Upper lobe of right lung (tissue), 1 donor: ENCODE results near the gene KDM2B. TPM values are rescaled to one million over a fixed set of nuclear protein-coding genes. Genes with fewer than 3 reads are reported as not detected.
A peak's percentile ranks its signal among the peaks of the same experiment; 100 is the strongest.

Experiments used
- ATAC-seq: fragments of 200-7000 bp; cut with Tn5 transposase; one replicate; pipeline ENCODE4 v1.9.1; 2020; ENCODE audit warnings: mild to moderate bottlenecking, moderate library complexity
- DNase-seq: peaks from one replicate; pipeline ENCODE4 v3.0.0-alpha.2; 2020
- H3K27ac ChIP-seq: fragments of 200-600 bp; one replicate; pipeline ENCODE4 v1.8.0; 2022
- H3K27me3 ChIP-seq: fragments of 200-600 bp; one replicate; pipeline ENCODE4 v1.8.0; 2022; ENCODE audit warnings: mild to moderate bottlenecking
- H3K36me3 ChIP-seq: fragments of 200-600 bp; one replicate; pipeline ENCODE4 v1.8.0; 2022
- H3K4me1 ChIP-seq: fragments of 200-600 bp; one replicate; pipeline ENCODE4 v1.8.0; 2022
- H3K4me3 ChIP-seq: fragments of 200-600 bp; one replicate; pipeline ENCODE4 v1.8.0; 2022; ENCODE audit warnings: mild to moderate bottlenecking
- H3K9me3 ChIP-seq: fragments of 200-600 bp; one replicate; pipeline ENCODE4 v1.8.0; 2022
- CTCF ChIP-seq: fragments of 200-600 bp; IDR thresholded peaks from one replicate; pipeline ENCODE4 v1.8.0; 2022; ENCODE audit warnings: antibody characterized with exemption
- intact Hi-C: fragments of 100-400 bp; cut with DNase I; formaldehyde crosslinking; loops from one replicate; pipeline ENCODE4 v1.11.0; 2022
- total RNA-seq: library from RNA; stranded (reverse); fragmentation: NEBNext Ultra II Directional; extraction: Animal tissue kit (Norgen Biotek cat#: 25700); gene quantifications from one replicate; pipeline ENCODE4 v1.2.1, GENCODE V29; 2021
- donor health status: DM: no; HTN: yes; CAD: no; lungs with severe emphysema.

Gene KDM2B
- total RNA-seq, 1 donor from 2014 or later, result 35.4 TPM

- H3K36me3 ChIP-seq, result peaks cover 7% of the 10 kb centered on the region
- TF ChIP-seq CTCF, result no peak
- peak; percentile 85 for ATAC-seq
- peak overlapping the region; percentile 37 for H3K27ac ChIP-seq
- H3K4me1 ChIP-seq, result peaks cover 51% of the 10 kb centered on the region
- peak; percentile 88 for DNase-seq
- intact Hi-C loops, result no loop called here
- H3K9me3 ChIP-seq, result no peaks in the 10 kb centered on the region
- no peak overlapping the region for H3K4me3 ChIP-seq
- no peaks in the 10 kb centered on the region for H3K27me3 ChIP-seq
Observed at GRCh38 chr12:121530600-121531355, 50.0 kb downstream of the KDM2B start.

- intact Hi-C loops, result no loop called here
- no peak overlapping the region for H3K27ac ChIP-seq
- ATAC-seq, result no peak
Observed at GRCh38 chr12:121529184-121529583, 51.6 kb downstream of the KDM2B start.

GRCh38 chr12:121525411-121525810, 55.4 kb downstream of the KDM2B start:
- intact Hi-C loops, result no loop called here
- no peaks in the 10 kb centered on the region for H3K27me3 ChIP-seq
- H3K27ac ChIP-seq, result no peak overlapping the region
- no peak for TF ChIP-seq CTCF
- no peaks in the 10 kb centered on the region for H3K9me3 ChIP-seq
- no peak overlapping the region for H3K4me3 ChIP-seq
- peaks cover 11% of the 10 kb centered on the region for H3K4me1 ChIP-seq
- ATAC-seq (no peak), DNase-seq (no peak)
- peaks cover 7% of the 10 kb centered on the region for H3K36me3 ChIP-seq

More at GRCh38 chr12:121529184-121529583, 51.6 kb downstream of the KDM2B start:
- peaks cover 7% of the 10 kb centered on the region for H3K36me3 ChIP-seq
- no peaks in the 10 kb centered on the region for H3K27me3 ChIP-seq
- no peak for DNase-seq
- H3K4me3 ChIP-seq, result no peak overlapping the region
- H3K4me1 ChIP-seq, result peaks cover 35% of the 10 kb centered on the region
- no peak for TF ChIP-seq CTCF
- H3K9me3 ChIP-seq, result no peaks in the 10 kb centered on the region

- TF ChIP-seq CTCF, result no peak
- no peak for DNase-seq
Observed at GRCh38 chr12:121524196-121524916, 56.5 kb downstream of the KDM2B start.

GRCh38 chr12:121523741-121524140, 57.1 kb downstream of the KDM2B start:
- DNase-seq (no peak), ATAC-seq (no peak)
- intact Hi-C loops, result no loop called here
- TF ChIP-seq CTCF, result no peak
- peaks cover 11% of the 10 kb centered on the region for H3K4me1 ChIP-seq
- peaks cover 14% of the 10 kb centered on the region for H3K36me3 ChIP-seq
- no peak overlapping the region for H3K4me3 ChIP-seq
- no peak overlapping the region for H3K27ac ChIP-seq
- H3K9me3 ChIP-seq, result no peaks in the 10 kb centered on the region
- H3K27me3 ChIP-seq, result no peaks in the 10 kb centered on the region

More at GRCh38 chr12:121524196-121524916, 56.5 kb downstream of the KDM2B start:
- Histone ChIP-seq H3K27me3 (no peaks in the 10 kb centered on the region), H3K4me1 (peaks cover 11% of the 10 kb centered on the region), H3K36me3 (peaks cover 11% of the 10 kb centered on the region), H3K4me3 (no peak overlapping the region), H3K9me3 (no peaks in the 10 kb centered on the region), H3K27ac (no peak overlapping the region)
- intact Hi-C loops, result no loop called here
- ATAC-seq, result no peak
